MM.1S (cell line): ENCODE results near the gene P2RY6.

Experiments
- DNase-seq: peaks from one replicate; pipeline ENCODE4 v3.0.0-alpha.2; 2015
- H2AFZ ChIP-seq: fragments of 300-600 bp; sonication (generic); 2 replicates; pipeline ENCODE4 v1.6.0; 2016; ENCODE audit warnings: antibody characterized with exemption, low read length
- H3F3A ChIP-seq: fragments of 300-600 bp; sonication (generic); 2 replicates; pipeline ENCODE4 v1.6.1; 2016; ENCODE audit warnings: mild to moderate bottlenecking, antibody characterized with exemption, low read length, moderate library complexity, mixed read lengths; ENCODE audit not compliant: insufficient read depth
- H3K27ac ChIP-seq: fragments of 300-600 bp; sonication (generic); 2 replicates; pipeline ENCODE4 v1.5.1; 2016; ENCODE audit warnings: mild to moderate bottlenecking, low read length
- H3K27me3 ChIP-seq: fragments of 300-600 bp; sonication (generic); replicated peaks from 2 replicates; pipeline ENCODE4 v1.6.0; 2016; ENCODE audit warnings: low read length; ENCODE audit not compliant: insufficient read depth
- H3K36me3 ChIP-seq: fragments of 300-600 bp; sonication (generic); replicated peaks from 2 replicates; pipeline ENCODE4 v1.6.1; 2016; ENCODE audit warnings: mild to moderate bottlenecking, low read length, mixed read lengths; ENCODE audit not compliant: insufficient read depth
- H3K4me1 ChIP-seq: fragments of 300-600 bp; sonication (generic); 2 replicates; pipeline ENCODE4 v1.6.1; 2016; ENCODE audit warnings: low read length, mixed read lengths
- H3K4me2 ChIP-seq: fragments of 300-600 bp; sonication (generic); 2 replicates; pipeline ENCODE4 v1.6.0; 2016; ENCODE audit warnings: low read depth, low read length
- H3K4me3 ChIP-seq: fragments of 300-600 bp; sonication (generic); 2 replicates; pipeline ENCODE4 v1.5.1; 2016; ENCODE audit warnings: low read length, mixed read lengths
- H3K79me2 ChIP-seq: fragments of 300-600 bp; sonication (generic); 2 replicates; pipeline ENCODE4 v1.6.1; 2016; ENCODE audit warnings: mixed run types, low read length, mixed read lengths
- H3K9ac ChIP-seq: fragments of 300-600 bp; sonication (generic); 2 replicates; pipeline ENCODE4 v1.6.1; 2016; ENCODE audit warnings: low read length, mixed read lengths
- H3K9me2 ChIP-seq: fragments of 300-600 bp; sonication (generic); replicated peaks from 2 replicates; pipeline ENCODE4 v1.6.1; 2016; ENCODE audit warnings: mild to moderate bottlenecking, low read length, mixed read lengths; ENCODE audit not compliant: insufficient read depth
- H3K9me3 ChIP-seq: fragments of 300-600 bp; sonication (generic); replicated peaks from 2 replicates; pipeline ENCODE4 v1.6.1; 2016; ENCODE audit warnings: mild to moderate bottlenecking, low read length, mixed read lengths; ENCODE audit not compliant: insufficient read depth
- H4K20me1 ChIP-seq: fragments of 300-600 bp; sonication (generic); 2 replicates; pipeline ENCODE4 v1.6.1; 2016; ENCODE audit warnings: mild to moderate bottlenecking, low read length, moderate library complexity, mixed read lengths; ENCODE audit not compliant: insufficient read depth
- CTCF ChIP-seq: fragments of 300-600 bp; sonication (generic); IDR thresholded peaks from 2 replicates; pipeline ENCODE4 v1.5.1; 2016; ENCODE audit warnings: antibody characterized with exemption, low read length, mixed read lengths
- EZH2 ChIP-seq: fragments of 300-600 bp; sonication (generic); optimal IDR thresholded peaks from 2 replicates; pipeline ENCODE3; 2017; ENCODE audit warnings: low read depth, mild to moderate bottlenecking, antibody characterized with exemption, low read length, mixed read lengths
- EZH2phosphoT487 ChIP-seq: fragments of 300-600 bp; sonication (generic); IDR thresholded peaks from 2 replicates; pipeline ENCODE4 v1.6.1; 2018; ENCODE audit warnings: antibody characterized with exemption, low read length

The P2RY6 gene

GRCh38 chr11:73239571-73240189, 32.5 kb upstream of the P2RY6 start:
- no peaks in the 10 kb centered on the region for H4K20me1 ChIP-seq
- no peak overlapping the region for H3K4me3 ChIP-seq
- H3K9ac ChIP-seq = no peak overlapping the region
- no peak for TF ChIP-seq CTCF
- no peak for TF ChIP-seq EZH2
- TF ChIP-seq EZH2phosphoT487 = no peak
- no peaks in the 10 kb centered on the region for H3F3A ChIP-seq
- H3K9me2 ChIP-seq = no peaks in the 10 kb centered on the region
- no peak overlapping the region for H2AFZ ChIP-seq
- no peak overlapping the region for H3K4me2 ChIP-seq
- no peak for DNase-seq
- H3K4me1 ChIP-seq = peaks cover 9% of the 10 kb centered on the region
- H3K27ac ChIP-seq = no peak overlapping the region
- no peaks in the 10 kb centered on the region for H3K79me2 ChIP-seq
- no peaks in the 10 kb centered on the region for H3K36me3 ChIP-seq
- H3K9me3 ChIP-seq = no peaks in the 10 kb centered on the region
- H3K27me3 ChIP-seq = no peaks in the 10 kb centered on the region

GRCh38 chr11:73240190-73240781, 31.9 kb upstream of the P2RY6 start:
- DNase-seq = no peak
- H3K9me3 ChIP-seq = no peaks in the 10 kb centered on the region
- H3K79me2 ChIP-seq = no peaks in the 10 kb centered on the region
- H3K27ac ChIP-seq = no peak overlapping the region
- peaks cover 9% of the 10 kb centered on the region for H3K4me1 ChIP-seq
- no peak for TF ChIP-seq EZH2
- TF ChIP-seq CTCF = no peak
- no peak for TF ChIP-seq EZH2phosphoT487
- no peak overlapping the region for H2AFZ ChIP-seq
- no peaks in the 10 kb centered on the region for H3K27me3 ChIP-seq
- H3K4me2 ChIP-seq = no peak overlapping the region
- H3F3A ChIP-seq = no peaks in the 10 kb centered on the region
- H3K9ac ChIP-seq = no peak overlapping the region
- no peaks in the 10 kb centered on the region for H3K9me2 ChIP-seq
- H4K20me1 ChIP-seq = no peaks in the 10 kb centered on the region
- no peaks in the 10 kb centered on the region for H3K36me3 ChIP-seq
- H3K4me3 ChIP-seq = no peak overlapping the region

DNA sequence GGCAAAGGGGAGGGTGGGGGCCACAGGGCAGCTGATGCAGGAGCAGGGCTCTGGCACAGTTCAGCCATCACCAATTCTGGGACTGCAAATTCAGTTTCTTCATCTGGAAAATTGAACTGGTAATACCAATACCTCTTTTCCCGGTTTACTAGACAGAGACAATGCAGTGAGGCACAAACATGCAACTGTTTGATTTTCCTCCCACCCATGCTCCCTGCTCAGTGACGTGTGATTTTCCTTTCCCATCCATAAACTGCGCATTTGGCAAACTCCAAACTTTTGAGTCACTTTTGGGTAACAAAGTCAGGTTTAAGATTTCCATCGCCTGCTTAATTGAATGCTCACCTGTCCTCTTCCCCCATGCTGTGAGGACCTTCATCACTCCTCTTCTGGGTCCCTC, 30.8 kb upstream of the P2RY6 start:
- no peak for TF ChIP-seq CTCF
- no peak for TF ChIP-seq EZH2phosphoT487
- no peak for TF ChIP-seq EZH2
- Histone ChIP-seq H3K9me2 (no peaks in the 10 kb centered on the region), H3K4me2 (no peak overlapping the region), H3K79me2 (no peaks in the 10 kb centered on the region), H3K4me3 (no peak overlapping the region), H3F3A (no peaks in the 10 kb centered on the region), H2AFZ (no peak overlapping the region), H4K20me1 (no peaks in the 10 kb centered on the region), H3K9ac (no peak overlapping the region), H3K4me1 (peaks cover 9% of the 10 kb centered on the region), H3K36me3 (no peaks in the 10 kb centered on the region), H3K9me3 (no peaks in the 10 kb centered on the region), H3K27ac (no peak overlapping the region), H3K27me3 (no peaks in the 10 kb centered on the region)
- no peak for DNase-seq
